ENCODE measurements around the gene FRMD4B.

GRCh38 chr3:69161587-69162307 lies 224.1 kb downstream of the FRMD4B start:
- TF ChIP-seq CTCF (IDR thresholded peaks at IDR 0.05; ENCODE audit: borderline replicate concordance, extremely low read depth, low read length, poor library complexity, severe bottlenecking) (peak; percentile 98), EZH2 (IDR thresholded peaks at IDR 0.05; ENCODE audit: borderline replicate concordance, low read depth, low read length, severe bottlenecking) (no peak)

Data from DND-41 (cell line).